ENCODE data around the gene TMEM252.
A peak's percentile ranks its signal among the peaks of the same experiment; 100 is the strongest.

Gene TMEM252, protein sequence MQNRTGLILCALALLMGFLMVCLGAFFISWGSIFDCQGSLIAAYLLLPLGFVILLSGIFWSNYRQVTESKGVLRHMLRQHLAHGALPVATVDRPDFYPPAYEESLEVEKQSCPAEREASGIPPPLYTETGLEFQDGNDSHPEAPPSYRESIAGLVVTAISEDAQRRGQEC

GRCh38 chr9:68540712-68541535, at the start of gene TMEM252:
Gene TMEM252, minus strand, starts transcription at chr9:68540883. Its CDS starts 69 bp downstream, at chr9:68540814.
- DNase-seq, result no peak

GRCh38 chr9:68585034-68585761, 44.5 kb upstream of the TMEM252 start:
- DNase-seq, result no peak

DNA sequence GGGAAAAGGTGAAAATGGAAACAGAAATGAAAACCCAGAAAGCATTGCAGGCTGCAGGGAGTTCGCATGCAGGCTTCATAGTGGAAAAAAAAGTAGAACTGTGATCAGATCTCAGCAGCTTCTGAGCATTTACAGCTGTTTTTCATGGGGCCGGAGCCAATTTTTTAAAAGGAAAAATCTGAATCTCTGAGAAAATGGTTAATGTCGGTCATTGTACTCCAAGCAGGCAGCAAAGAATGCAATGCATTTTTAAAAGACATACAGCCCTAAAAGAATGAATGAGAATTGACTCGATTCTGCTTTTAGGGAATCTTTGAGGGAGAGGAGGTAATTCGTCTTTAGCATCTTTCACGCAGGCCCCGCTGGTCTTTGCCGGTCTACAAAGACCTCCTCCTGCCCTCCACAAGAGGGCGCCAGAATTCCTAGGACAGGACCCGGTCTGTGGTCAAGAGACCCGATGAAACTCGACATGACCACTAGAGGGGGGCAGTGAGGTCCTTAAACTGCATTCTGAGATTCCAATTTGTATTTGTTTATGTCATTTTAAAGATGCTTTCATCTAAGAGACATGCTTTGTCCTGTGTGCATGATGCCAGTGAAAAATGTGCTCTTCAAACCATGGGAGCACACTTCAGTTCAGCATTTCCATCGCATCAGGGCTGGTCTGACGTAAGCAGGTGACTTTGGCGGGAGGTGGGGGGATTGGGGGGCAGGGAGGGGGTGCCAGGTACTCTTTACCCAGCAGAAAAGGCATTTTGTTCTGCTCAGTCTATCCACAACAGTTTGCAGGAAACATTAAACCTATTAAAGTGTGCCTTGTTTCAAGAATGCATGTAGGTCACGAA, 43.7 kb upstream of the TMEM252 start:
- peak; percentile 76 to 77 for DNase-seq

GRCh38 chr9:68581696-68582095, 41.0 kb upstream of the TMEM252 start:
- DNase-seq, result no peak

- DNase-seq, result no peak
These were observed 37.3 kb upstream of the TMEM252 start for GRCh38 chr9:68577774-68578591.

DNA sequence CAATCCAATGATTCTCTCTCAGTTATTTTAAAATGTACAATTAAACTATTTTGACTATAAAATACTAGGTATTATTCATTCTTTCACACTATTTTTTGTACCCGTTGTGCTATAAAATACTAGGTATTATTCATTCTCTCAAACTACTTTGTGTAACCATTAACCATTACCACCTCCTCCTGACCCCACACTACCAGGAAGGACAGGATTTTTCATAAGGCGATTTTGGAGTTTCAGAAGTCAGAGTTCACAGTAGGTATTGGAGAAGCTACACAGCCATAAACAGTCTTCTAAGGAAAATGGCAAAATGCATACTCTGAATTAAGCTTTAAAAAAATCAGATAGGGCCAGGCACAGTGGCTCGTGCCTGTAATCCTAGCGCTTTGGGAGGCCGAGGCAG, 35.1 kb upstream of the TMEM252 start:
- DNase-seq, result no peak

GRCh38 chr9:68574150-68574549, 33.5 kb upstream of the TMEM252 start:
- no peak for DNase-seq

GRCh38 chr9:68567565-68567964, 26.9 kb upstream of the TMEM252 start:
- DNase-seq, result no peak

GRCh38 chr9:68562461-68562860, 21.8 kb upstream of the TMEM252 start:
- no peak for DNase-seq

GRCh38 chr9:68560071-68560844, 19.6 kb upstream of the TMEM252 start:
- peak; percentile 9 to 14 for DNase-seq

DNA sequence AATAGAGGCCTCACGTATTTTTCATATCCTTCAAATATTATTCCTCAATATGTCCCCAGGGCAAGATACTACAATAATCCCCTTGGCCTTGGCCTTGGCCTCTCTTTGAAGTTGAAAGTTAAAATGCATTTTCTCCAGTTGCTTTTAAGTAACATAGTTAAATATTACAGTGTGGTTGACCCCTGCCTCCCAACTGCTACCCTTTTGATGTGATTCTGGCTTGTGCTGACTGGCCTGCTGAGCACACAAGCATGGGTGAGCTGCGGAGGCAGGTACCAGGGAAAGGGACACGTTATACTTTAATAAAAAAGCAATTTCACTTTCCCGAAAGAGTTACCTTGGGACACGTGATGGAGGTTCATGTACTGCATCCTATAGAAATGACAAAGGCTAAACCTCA, 17.9 kb upstream of the TMEM252 start:
- no peak for DNase-seq

- DNase-seq, result no peak
These were observed 14.9 kb upstream of the TMEM252 start for GRCh38 chr9:68555437-68556150.

DNA sequence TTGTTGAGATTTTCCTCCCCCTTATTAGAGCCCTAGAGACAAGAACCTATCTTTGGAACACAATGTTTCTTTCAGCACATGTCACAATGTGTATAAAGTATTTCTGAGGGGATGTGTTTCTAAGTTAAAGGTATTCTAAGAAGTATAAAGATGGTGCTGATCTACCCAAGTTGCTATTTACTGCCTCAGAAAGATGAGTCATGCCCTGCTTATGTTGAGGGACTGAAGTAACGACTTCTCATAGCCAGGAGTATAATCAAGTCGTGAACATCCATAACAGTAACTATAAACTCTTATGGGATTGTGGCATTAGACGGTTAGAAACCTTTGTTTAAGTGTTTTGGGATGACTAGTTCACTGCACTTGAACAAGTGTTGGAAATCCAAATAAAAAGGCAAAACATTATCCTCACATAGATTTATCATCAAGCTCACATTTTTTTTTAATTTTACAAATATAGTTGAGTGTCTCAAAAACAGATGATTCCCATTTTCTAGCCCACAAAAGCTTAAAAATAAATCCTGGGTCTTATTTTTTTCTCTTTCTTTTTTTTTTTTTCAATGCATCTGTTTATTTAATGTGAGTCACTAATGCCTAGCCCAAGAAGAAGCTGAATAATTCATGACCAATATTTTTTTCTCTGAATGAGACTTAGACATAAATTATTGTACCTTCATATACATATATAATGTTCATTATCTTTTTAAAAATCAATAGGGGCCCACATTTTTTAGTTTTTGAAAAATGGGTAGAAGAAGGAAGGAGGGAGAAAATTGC, 12.2 kb upstream of the TMEM252 start:
- no peak for DNase-seq

DNA sequence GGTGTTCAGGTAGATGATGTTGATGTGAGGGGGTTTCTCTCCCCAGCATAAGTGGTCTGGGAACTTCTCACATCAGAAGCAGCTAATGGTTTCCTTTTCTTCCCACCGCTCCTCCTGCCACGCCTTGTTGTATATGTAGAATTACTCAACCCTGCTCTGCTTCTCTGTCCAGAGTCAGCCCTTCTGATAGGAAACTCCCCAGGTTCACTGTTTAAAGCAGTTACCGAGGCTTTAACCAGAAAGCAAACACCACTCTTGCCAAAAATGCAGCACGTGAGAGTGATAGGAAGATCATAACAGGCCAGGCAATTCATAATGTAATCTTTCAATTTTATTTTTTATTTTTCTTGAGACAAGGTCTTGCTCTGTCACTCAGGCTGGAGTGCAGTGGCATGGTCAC, 10.5 kb upstream of the TMEM252 start:
- no peak for DNase-seq

DNA sequence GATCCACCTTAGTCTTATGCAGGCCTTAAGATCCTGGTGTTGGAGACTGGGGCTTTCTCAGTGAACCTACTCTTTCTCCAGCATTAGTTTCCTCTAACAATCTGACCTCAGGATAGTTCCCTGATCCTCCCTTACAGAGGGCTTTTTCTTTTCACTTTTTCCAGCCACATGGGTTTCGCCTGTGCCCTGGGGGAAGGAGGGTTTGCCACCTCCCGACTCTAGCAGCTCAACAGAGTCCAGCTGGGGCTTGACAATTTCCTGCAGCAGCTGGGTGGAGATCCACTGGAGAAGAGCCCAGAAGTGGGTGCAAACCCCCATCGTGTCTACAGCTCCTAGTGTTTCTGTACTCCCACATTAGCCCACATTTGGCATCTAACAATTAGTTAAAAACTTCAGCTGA, 7.6 kb upstream of the TMEM252 start:
- DNase-seq, result no peak

GRCh38 chr9:68547417-68547816, 6.7 kb upstream of the TMEM252 start:
- DNase-seq, result no peak

DNA sequence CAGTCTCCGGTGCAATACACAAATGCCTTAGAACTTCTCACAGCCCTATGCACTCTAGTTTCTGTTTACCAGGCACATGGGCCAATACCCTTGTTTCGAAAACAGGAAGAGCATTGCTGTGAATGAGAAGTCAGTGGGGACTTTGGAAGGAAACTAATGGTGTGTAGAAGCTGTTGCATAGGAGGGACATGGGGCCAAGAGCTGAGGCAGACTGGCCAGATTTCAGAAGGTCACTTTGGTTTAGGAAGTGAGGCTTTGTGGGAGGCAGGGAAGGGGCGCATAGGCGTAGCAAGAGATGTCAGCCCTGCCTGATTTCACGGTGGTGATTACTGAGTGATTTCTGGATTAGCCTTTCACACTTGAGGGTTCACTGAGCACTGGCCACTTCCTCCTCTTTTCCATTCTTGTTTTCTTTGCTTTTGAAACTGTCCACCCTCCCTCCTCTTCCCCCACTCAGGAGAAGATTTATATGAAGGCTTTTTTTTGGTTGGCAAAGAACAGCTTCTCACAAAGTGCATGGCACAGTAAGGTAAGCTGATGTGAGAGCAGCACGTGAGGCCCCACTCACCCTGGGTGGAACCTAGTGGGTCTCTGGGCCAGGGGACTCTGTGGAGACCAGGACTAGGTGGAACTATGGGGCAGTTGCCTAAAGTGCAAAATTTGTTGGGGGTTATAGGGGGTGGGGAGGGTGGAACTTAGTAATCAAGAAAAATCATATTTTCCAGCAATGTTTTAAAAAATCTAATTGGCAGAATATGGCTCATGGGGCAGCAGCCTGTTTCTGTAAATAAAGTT, 6.1 kb upstream of the TMEM252 start:
- DNase-seq, result no peak

DNA sequence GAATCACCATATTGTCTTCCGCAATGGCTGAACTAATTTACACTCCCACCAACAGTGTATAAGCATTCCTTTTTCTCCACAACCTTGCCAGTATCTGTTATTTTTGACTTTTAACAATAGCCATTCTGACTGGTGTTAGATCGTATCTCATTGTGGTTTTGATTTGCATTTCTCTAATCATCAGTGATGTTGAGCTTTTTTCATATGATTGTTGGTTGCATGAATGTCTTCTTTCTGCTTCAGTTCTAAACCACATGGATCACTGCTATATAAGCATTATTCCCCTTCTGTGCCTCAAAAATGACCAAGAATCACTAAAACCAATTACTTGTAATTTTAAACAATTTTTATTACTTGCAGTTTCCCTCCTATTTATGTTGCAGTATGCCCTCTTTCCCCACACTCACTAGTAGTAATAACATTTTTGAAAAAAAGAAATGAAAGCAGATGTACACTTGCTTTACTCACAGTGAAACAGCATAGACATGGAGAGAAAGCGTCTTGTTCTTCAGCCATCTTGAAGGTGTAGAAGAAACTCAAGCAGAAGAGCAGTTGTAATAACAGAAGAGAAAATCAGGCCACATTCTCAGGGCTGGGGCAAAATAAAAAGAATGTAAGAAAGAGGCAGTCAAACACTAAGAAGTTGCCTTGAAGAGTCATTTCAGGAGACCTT, 4.5 kb upstream of the TMEM252 start:
- no peak for DNase-seq

All from activated CD4-positive, alpha-beta T cell treated with anti-CD3 and anti-CD28 coated beads, Interleukin-2, amount 50 U/mL, for 4 hours (primary cell).